Tibial artery (tissue), 4 donors: ENCODE data around the gene SCAF8.

Source experiments
- DNase-seq, 2 donors: peaks; one replicate each; pipeline ENCODE4 v3.0.0-alpha.2; 2019
- H3K27ac ChIP-seq, 2 donors: fragments of 200-600 bp; sonication (generic) in 1 of 2; 1 replicate in 1 of 2; 2 replicates in 1 of 2; pipeline ENCODE4 v1.5.1; 2018 to 2019; ENCODE audit warnings: mild to moderate bottlenecking in 1 of 2
- H3K27me3 ChIP-seq, 2 donors: fragments of 200-600 bp; sonication (generic) in 1 of 2; one replicate each; pipeline versions ENCODE4 v1.5.1 to v1.6.0; 2016 to 2019
- H3K36me3 ChIP-seq, 3 donors: fragments of 200-600 bp; sonication (generic) in 2 of 3; one replicate each; pipeline ENCODE4 v1.5.1; 2016 to 2019; ENCODE audit warnings: mild to moderate bottlenecking in 2 of 3
- H3K4me1 ChIP-seq, 4 donors: fragments of 200-600 bp; sonication (generic) in 2 of 4; 1 replicate in 3 of 4; 2 replicates in 1 of 4; pipeline ENCODE4 v1.5.1; 2016 to 2019
- H3K4me3 ChIP-seq, 2 donors: fragments of 200-600 bp; sonication (generic) in 1 of 2; 1 replicate in 1 of 2; 2 replicates in 1 of 2; pipeline ENCODE4 v1.5.1; 2018 to 2019; ENCODE audit warnings: mild to moderate bottlenecking in 2 of 2
- H3K9me3 ChIP-seq, 3 donors: fragments of 200-600 bp; sonication (generic) in 1 of 3; one replicate each; pipeline ENCODE4 v1.5.1; 2016 to 2019
- intact Hi-C: fragments of 100-400 bp; cut with DNase I; formaldehyde crosslinking; loops from one replicate; pipeline ENCODE4 v1.15.0; 2023; ENCODE audit warnings: low total_unique reads
- TF ChIP-seq, protein P1 (sequence below), 2 experiments: fragments of 200-600 bp in 1 of 2; fragments of 450-650 bp in 1 of 2; IDR thresholded peaks; one replicate each; pipeline ENCODE4 v1.5.1; 2017 to 2019; ENCODE audit warnings: antibody characterized with exemption in 2 of 2, mild to moderate bottlenecking in 1 of 2, moderate library complexity in 1 of 2

Gene SCAF8

GRCh38 chr6:154882107-154882506, 148.9 kb downstream of the SCAF8 start:
- Histone ChIP-seq H3K27me3 (no peaks in the 10 kb centered on the region), H3K36me3 (peaks cover 0 to 5% (median 0%) of the 10 kb centered on the region in 3 donors), H3K4me3 (no peak overlapping the region), H3K9me3 (no peaks in the 10 kb centered on the region), H3K4me1 (peaks cover 0 to under 1% (median 0%) of the 10 kb centered on the region in 4 donors), H3K27ac (no peak overlapping the region)
- DNase-seq: no peak
- TF ChIP-seq, protein P1, sequence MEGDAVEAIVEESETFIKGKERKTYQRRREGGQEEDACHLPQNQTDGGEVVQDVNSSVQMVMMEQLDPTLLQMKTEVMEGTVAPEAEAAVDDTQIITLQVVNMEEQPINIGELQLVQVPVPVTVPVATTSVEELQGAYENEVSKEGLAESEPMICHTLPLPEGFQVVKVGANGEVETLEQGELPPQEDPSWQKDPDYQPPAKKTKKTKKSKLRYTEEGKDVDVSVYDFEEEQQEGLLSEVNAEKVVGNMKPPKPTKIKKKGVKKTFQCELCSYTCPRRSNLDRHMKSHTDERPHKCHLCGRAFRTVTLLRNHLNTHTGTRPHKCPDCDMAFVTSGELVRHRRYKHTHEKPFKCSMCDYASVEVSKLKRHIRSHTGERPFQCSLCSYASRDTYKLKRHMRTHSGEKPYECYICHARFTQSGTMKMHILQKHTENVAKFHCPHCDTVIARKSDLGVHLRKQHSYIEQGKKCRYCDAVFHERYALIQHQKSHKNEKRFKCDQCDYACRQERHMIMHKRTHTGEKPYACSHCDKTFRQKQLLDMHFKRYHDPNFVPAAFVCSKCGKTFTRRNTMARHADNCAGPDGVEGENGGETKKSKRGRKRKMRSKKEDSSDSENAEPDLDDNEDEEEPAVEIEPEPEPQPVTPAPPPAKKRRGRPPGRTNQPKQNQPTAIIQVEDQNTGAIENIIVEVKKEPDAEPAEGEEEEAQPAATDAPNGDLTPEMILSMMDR (IDR thresholded peaks at IDR 0.05): no peak
- intact Hi-C loops: no loop called here
